Measurements from ENCODE around the gene FIZ1.

The FIZ1 gene

DNA sequence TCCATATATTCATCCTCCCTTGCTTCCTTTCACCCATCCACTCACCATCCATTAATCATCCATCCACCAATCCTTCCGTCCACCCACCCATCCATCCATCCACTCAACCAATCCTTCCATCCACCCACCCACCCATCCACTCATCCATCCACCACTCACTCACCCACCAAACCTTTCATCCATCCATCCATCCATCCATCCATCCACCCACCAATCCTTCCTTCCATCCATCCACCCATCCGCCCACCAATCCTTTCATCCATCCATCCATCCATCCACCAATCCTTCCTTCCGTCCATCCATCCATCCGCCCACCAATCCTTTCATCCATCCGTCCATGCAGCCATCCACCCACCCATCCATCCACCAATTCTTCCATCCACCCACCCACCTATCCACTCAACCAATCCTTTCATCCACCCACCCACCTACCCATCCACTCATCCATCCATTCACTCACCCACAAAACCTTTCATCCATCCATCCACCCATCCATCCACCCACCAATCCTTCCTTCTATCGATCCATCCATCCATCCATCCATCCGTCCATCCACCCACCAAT, 56.9 kb downstream of the FIZ1 start:
- H3K4me3 ChIP-seq (replicated peaks; ENCODE audit: low read depth, low read length), result no peak overlapping the region
- TF ChIP-seq, protein P1, sequence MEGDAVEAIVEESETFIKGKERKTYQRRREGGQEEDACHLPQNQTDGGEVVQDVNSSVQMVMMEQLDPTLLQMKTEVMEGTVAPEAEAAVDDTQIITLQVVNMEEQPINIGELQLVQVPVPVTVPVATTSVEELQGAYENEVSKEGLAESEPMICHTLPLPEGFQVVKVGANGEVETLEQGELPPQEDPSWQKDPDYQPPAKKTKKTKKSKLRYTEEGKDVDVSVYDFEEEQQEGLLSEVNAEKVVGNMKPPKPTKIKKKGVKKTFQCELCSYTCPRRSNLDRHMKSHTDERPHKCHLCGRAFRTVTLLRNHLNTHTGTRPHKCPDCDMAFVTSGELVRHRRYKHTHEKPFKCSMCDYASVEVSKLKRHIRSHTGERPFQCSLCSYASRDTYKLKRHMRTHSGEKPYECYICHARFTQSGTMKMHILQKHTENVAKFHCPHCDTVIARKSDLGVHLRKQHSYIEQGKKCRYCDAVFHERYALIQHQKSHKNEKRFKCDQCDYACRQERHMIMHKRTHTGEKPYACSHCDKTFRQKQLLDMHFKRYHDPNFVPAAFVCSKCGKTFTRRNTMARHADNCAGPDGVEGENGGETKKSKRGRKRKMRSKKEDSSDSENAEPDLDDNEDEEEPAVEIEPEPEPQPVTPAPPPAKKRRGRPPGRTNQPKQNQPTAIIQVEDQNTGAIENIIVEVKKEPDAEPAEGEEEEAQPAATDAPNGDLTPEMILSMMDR (IDR thresholded peaks at IDR 0.05; ENCODE audit: insufficient read depth, low read length, poor library complexity, severe bottlenecking), result no peak
- H3K27me3 ChIP-seq (replicated peaks; ENCODE audit: control insufficient read depth, insufficient read depth, low read length), result peaks cover 2% of the 10 kb centered on the region; the same call in 1 of the 2 replicates
- DNase-seq (ENCODE audit: extremely low read depth, insufficient read length), result no peak
- H3K36me3 ChIP-seq (ENCODE audit: control insufficient read depth, insufficient read depth, low read length), result no peaks in the 10 kb centered on the region

Measured in GM06990 (cell line).